HG02885 (cell line): ENCODE results near the gene ATXN1L.
"Not testable (repeated sequence)": the region's sequence is repeated elsewhere in the genome, so short reads cannot be mapped to it uniquely, and the experiment has no call there.

Experiments used
- ATAC-seq: cut with Tn5 transposase; IDR thresholded peaks from one replicate; pipeline ENCODE4 v1.9.1; 2021; ENCODE audit warnings: mild to moderate bottlenecking; ENCODE audit not compliant: unreplicated experiment, poor library complexity

The ATXN1L gene

DNA sequence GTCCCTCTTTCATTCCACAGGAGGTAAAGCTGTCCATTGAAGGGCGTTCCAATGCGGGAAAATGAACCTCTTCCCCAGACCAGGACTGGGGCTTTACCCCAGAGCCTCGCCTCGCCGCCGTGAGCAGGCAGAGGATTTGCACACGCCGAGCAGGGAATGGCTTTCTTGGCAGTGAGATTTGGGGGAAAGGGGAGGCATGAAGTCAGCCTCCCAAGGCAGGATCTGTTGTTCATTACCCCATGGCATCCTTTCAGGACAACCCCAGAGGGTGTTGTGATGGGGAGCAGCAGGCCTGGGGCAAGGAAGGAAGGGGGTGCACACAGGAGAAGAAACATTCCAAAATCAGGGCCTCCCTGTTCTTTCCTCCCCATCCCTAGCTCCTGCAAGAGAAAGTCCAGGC lies 6.0 kb downstream of the ATXN1L start:
- no peak for ATAC-seq

DNA sequence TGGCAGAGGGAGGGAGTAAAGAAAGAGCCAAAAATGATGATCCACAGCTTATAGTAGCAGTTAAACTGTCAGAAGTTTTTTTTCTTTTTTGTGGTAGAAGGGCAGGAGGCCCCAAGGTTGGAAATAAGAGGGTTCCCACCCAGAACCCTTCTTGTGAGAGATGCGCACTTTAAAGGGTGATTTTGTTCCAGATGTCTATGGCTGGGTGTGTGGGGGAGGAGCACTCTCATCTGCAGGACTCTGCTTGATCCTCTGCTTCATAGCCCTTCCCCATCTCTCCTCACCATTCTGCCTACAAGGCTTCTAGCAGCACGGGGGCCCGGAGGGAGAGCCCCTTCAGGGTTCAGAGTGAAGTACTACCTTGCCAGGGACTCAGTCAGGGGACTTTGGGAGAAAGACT lies 6.4 kb downstream of the ATXN1L start:
- no peak for ATAC-seq

- no peak for ATAC-seq
These were observed 6.8 kb downstream of the ATXN1L start for GRCh38 chr16:71852561-71852960.

- peak; percentile 70 for ATAC-seq
These were observed 7.6 kb downstream of the ATXN1L start for GRCh38 chr16:71853413-71853812.

GRCh38 chr16:71854369-71854948 lies 8.7 kb downstream of the ATXN1L start:
- ATAC-seq: no peak

- no peak for ATAC-seq
These were observed 10.3 kb downstream of the ATXN1L start for GRCh38 chr16:71855937-71856662.

DNA sequence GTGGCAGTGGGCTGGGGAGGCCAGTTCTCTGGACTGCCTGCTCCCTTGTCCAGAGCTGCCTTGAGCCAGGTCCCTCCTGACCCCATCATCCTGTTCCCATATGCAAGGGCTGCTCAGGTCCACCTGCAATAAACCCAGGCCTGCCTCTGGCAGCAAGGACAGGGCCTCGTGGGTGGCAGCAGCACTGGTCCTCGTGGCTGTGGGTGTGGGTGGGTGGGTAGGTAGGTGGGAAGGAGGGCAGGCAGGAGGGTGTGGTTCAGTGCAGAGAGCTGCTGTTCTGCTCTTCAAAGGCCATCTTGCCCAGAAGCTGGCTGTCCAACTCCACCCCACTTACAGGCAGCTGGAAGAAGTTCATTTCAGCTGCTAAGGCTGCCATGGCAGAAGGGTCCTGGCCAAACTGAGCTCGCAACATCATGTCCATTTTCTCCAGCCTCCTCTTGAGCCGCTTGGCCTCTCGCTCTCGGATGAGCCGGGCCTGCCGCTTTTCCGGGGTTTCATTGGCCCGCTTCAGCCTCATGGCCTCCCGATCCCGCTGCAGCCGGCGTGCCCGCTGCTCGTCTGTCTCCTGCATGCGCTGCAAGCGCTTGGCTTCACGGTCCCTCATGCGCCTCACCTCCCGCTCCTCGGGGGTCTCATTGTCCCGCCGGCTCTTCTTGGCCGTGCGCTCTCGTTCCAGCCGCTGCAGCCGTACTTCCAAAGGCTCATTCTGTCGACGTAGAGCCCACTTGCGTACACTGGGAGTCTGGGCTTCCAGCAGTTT lies 14.2 kb downstream of the ATXN1L start:
- no peak for ATAC-seq

- ATAC-seq: no peak
These were observed 18.2 kb downstream of the ATXN1L start for GRCh38 chr16:71863995-71864394.

DNA sequence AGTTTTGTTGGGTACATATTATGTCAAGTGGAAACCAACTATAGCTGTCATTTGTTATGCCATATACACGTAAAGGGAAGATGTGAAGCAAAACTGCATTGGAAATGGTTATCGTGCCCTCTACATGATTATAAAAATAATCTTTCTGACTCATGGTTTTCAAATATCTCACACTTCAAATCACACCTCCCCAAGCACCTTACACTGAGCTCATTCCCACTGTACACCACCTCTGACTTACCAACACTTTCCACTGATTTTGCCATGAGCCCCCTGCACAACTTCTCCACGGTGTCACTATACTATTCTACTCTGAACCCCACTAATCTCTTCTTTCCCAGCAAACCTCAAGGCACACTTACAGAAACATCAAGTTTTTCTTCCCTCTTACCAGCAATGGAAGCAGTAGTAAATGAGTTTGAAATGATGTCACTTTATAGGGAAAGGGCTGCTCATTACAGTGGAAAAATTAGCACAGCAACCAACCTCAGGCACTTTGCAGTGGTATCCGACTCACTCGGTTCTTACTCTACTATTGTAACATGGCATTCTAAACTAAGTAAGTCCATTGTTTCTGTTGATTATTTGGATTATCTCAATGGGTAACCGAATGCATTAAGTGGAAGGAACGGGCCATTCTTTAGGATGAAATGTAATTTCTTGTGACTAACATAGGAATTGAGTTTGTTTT lies 19.5 kb downstream of the ATXN1L start:
- ATAC-seq: no peak

DNA sequence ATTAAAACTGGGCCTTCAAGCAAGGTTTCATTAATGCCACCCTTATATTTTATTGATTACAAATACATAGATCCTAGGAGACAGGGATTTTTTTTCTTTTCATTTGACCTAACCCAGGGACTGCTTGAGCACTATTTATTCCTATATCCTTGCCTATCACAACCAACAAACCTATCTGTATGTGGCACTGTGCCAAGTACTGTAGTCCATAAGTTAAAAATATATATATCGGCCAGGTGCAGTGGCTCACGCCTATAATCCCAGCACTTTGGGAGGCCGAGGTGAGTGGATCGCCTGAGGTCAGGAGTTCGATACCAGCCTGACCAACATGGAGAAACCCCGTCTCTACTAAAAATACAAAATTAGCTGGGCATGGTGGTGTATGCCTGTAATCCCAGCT lies 21.4 kb downstream of the ATXN1L start:
- not testable (repeated sequence) for ATAC-seq

DNA sequence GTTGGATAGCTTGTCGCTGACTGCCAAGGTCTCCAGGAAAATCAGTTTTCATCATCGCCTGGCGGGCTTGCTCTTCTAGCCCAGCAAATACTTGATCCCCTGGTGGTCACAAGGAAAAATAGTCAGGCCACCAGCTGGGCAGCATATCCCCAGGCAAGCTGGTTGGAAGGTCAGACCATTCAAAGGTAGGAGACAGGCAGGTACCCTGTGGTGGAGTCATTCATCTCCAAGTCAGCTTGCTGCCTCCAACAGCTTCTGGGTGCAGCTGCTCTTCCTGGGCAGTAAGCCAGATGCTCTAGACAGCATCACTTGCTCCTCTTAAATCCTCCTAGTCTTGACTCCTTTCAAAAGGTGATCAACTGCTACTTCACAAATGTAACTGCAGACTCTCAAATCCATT lies 22.2 kb downstream of the ATXN1L start:
- no peak for ATAC-seq

- ATAC-seq: no peak
These were observed 23.3 kb downstream of the ATXN1L start for GRCh38 chr16:71869089-71869488.

DNA sequence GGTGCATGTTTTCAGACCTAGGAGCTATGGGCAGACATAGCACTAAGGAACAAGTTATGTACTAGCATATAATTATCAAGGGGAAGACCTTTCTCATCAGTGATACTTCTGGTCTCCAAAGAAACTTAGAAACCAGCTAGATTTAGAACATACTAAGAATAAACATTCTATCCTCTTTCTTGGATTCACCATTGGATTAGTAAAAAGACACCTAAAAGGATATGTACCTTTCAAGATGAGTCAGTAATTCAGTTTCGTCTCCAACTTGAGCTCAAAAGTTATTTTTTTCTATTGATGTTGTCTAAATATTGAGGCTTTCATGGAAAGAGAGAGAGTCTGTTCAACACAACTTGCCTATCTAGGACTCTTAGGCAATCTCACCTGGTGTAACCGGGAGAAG lies 25.0 kb downstream of the ATXN1L start:
- no peak for ATAC-seq

GRCh38 chr16:71873199-71873598 lies 27.4 kb downstream of the ATXN1L start:
- no peak for ATAC-seq

GRCh38 chr16:71878911-71879310 lies 33.1 kb downstream of the ATXN1L start:
- ATAC-seq: no peak

- no peak for ATAC-seq
These were observed 34.4 kb downstream of the ATXN1L start for GRCh38 chr16:71880176-71880575.

DNA sequence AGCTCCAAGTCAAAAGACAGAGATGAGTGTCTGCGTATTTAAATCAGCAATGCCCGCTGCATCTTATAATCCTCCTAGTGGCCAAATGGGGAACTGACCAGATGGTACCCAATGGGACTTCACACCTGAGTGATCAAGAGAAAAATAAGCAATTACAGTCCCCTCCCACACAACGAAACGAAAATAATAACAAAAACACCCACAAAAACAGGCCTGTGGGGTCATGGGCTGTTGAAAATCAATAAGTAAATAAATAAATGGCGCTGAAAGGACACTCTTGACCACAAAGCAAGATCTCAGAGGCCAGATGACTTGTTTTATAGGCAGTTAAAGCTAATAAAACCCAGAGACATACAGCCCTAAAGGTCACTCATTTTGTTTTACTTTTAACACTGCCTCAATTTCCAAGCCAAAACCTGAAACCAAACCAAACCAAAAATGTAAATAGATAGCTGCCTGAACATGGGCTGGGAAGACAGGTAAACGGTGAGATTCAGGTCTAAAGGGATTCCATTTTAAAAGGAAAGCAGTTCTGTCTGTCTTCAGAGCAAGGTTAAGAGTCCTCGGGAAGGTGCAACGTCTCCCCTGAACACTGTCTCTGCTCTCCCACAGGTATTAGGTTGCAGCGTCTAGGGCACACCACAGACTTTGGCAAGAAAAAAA lies 36.9 kb downstream of the ATXN1L start:
- ATAC-seq: peak; percentile 45

GRCh38 chr16:71883168-71883848 lies 37.5 kb downstream of the ATXN1L start:
- peak; percentile 45 for ATAC-seq

DNA sequence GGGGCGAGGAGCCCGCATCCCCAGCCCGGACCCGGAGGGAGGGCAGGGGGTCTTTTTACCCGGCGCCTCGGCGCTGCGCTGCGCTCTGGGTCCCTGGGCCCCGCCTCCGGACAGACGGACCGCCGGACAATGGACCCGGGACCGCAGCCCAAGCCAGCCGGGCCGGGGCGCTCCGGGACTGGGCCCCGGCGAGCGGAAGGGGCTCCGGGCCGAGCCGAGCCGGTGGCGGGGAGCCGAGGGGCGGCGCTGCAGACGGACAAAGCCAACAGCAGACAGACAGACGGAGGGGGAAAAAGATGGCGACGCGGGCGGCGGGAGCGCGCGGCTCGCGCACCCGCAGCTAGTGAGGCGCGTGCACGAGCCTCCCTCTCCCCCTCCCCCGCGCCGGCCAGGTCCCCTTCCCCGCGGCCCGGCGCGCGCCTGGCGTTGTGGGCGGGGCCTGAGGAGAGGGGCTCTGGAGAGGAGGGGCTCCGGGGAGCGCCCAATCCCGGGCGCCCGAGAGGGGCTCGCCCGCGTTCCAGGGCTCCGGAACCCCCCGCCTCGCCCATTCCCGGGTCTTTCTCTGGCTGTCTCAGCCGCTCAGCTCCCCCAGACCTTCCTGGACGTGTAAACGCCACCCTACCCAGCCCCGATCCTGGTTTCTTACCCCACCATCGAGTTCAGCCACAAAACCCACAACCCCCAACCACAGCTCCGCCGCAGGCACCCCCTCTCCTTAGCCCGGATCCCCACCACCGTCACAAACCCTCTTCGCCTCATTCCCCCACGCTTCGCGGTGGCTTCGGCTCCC lies 38.3 kb downstream of the ATXN1L start, which contains the start of gene ZNF821:
TSS of gene ZNF821 (minus strand) at position 334 of the 790 bp plus-strand sequence. CDS start 4,236 bp downstream, outside the sequence.
- ATAC-seq: peak; percentile 70
